C4-2B (cell line): ENCODE measurements around the gene NEDD4L.

Experiments used
- H3K27ac ChIP-seq: fragments of 450-650 bp; 2 replicates; pipeline ENCODE4 v1.5.1; 2017
- ZFX ChIP-seq: fragments of 450-650 bp; IDR thresholded peaks from 2 replicates; pipeline ENCODE4 v1.6.1; 2017
- TF ChIP-seq, protein P1 (sequence below): fragments of 450-650 bp; conservative IDR thresholded peaks from 2 replicates; pipeline ENCODE4 v1.5.1; 2017; ENCODE audit warnings: mild to moderate bottlenecking

NEDD4L gene

DNA sequence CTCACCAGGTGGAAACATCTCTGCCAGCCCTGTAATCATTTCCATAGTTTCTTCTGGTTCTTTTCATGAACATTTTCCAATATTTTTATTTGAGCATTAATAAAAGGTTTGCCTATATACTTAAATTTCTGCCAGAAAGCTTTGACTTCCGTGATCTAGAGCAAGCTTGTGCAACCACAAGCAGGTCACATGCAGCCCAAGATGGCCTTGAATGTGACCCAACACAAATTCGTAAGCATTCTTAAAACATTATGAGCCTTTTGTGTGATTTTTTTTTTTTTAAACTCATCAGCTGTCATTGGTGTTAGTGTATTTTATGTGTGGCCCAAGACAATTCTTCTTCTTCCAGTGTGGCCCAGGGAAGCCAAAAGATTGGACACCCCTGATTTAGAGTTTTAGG, 51.6 kb downstream of the NEDD4L start:
- TF ChIP-seq ZFX: no peak
- TF ChIP-seq, protein P1, sequence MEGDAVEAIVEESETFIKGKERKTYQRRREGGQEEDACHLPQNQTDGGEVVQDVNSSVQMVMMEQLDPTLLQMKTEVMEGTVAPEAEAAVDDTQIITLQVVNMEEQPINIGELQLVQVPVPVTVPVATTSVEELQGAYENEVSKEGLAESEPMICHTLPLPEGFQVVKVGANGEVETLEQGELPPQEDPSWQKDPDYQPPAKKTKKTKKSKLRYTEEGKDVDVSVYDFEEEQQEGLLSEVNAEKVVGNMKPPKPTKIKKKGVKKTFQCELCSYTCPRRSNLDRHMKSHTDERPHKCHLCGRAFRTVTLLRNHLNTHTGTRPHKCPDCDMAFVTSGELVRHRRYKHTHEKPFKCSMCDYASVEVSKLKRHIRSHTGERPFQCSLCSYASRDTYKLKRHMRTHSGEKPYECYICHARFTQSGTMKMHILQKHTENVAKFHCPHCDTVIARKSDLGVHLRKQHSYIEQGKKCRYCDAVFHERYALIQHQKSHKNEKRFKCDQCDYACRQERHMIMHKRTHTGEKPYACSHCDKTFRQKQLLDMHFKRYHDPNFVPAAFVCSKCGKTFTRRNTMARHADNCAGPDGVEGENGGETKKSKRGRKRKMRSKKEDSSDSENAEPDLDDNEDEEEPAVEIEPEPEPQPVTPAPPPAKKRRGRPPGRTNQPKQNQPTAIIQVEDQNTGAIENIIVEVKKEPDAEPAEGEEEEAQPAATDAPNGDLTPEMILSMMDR: no peak
- H3K27ac ChIP-seq: no peak overlapping the region

DNA sequence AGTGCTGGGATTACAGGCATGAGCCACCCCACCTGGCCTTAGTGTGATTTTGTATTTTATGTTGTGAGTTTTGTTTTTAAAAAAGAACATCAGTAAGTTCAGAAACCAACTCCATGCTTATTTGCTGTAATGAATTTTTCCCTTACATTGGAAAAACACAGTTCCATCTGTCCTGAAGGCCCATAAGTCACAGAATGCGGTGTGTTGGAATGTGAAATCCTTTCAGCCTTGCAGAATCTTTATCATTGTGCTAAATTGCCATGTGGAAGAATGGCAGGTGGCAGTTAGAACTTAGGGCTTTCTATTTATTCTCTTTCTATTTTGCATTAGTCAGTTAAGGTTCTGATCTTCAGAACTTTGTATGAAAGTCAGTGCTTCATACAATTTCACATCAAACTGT, 52.6 kb downstream of the NEDD4L start:
- no peak for TF ChIP-seq ZFX
- TF ChIP-seq, protein P1: no peak
- H3K27ac ChIP-seq: no peak overlapping the region

DNA sequence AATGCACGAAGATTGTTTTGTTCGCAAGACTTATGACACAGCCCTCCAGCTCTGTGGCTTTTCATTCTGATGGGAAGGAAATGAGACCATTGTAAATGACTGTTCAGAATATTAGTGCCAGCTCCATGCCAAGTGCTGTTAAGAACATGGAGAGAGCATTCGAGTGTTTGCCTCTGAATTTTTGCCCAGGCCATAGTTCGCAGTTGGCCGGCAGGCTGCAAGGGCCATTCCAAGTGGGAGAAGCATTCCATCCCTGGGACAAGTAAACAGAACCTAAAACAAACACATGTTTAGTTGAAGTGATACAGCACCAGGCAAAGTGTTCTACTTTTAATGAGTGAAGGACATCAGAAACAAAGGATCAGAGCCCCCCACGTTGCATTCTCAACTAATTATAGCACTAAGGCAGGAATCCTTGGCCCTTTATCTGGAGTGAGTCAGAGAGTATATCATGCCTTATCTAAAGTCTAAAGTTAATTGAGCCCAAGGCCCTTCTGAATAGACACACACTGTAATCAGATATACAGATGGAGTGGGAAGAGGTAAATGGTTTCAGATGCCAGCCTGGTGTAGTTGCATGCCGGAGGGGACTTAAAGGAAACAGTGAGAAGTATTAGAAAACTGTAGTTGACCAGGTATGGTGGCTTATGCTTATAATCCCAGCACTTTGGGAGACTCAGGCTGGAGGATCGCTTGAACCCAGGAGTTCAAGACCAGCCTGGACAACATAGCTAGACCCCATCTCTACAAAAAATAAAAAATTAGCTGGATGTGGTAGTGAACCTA, 53.3 kb downstream of the NEDD4L start:
- TF ChIP-seq, protein P1: no peak
- TF ChIP-seq ZFX: no peak
- peak overlapping the region; percentile 30 for H3K27ac ChIP-seq

DNA sequence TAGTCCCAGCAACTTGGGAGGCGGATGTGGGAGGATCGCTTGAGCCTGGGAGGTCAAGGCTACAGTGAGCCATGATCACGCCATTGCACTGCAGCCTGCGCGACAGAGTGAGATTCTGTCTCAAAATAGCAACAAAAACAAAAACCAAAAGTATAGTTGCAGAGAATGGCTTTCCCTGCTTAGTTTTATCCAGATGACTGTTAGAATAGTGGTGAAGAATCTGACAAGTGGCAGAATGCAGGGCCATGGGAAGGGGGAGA, 53.8 kb downstream of the NEDD4L start:
- TF ChIP-seq, protein P1: no peak
- TF ChIP-seq ZFX: no peak
- peak overlapping the region; percentile 30 for H3K27ac ChIP-seq

DNA sequence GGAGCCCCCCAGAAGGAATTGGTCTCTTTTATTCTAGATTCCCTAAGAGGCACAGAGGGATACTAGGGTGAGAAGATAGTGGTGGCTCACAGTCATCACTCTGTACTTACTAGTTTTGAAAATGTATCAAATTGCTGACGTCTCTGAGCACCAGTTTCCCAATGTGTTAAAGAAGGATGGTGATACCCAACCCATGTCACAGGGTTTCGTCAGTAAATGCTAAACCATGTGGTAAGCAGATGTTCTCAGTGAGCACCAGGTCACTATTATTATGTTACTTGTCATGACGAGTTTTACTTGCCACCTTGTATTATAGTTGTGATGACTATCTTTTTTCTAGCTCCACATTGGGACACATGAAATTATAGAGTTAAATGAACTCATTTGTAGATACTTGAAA, 54.7 kb downstream of the NEDD4L start:
- no peak overlapping the region for H3K27ac ChIP-seq
- no peak for TF ChIP-seq ZFX
- TF ChIP-seq, protein P1: no peak

DNA sequence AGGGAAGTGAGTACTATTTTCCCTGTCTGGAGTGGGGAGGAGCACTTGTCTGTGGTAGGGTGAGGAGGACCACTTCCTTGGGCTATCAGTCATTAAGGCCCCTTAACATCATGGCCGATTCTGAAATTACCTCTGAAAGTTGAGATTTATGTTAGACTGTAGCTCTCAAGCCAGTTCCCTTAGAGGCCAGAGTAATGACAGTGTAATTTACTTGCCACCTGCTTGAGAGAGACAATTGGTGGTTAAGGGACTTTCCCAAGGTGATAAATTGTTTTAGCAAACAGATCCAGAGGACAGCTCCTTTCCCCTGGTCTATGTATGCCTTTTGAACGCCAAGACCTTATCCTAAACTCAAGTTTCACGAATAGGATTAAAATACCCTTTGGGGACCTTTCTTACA, 56.1 kb downstream of the NEDD4L start:
- TF ChIP-seq, protein P1: no peak
- no peak for TF ChIP-seq ZFX
- no peak overlapping the region for H3K27ac ChIP-seq

DNA sequence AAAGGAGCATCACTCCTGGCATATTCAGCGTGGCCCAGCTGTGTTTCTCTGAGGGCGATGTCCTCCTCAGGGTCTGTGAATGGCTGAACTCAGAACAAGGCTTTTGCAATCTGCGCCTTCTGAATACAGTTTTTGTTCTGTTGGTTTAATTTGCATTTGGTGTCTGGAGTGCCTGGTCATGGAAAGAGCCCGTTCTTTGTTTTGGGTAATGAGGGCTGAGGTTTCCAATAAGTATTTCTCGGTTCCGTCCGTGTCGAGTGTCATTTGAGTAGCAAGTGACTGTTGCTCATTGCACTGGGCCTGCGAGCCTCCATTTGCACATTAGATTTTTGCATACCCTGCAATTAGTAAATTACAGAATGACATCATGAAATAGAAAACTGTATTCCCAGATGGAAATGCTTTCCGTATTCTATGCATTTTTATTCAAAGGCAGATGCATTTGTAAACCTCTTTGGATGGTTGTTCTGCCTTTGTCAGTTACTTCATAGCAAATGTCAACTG, 57.3 kb downstream of the NEDD4L start:
- H3K27ac ChIP-seq: no peak overlapping the region
- TF ChIP-seq ZFX: no peak
- TF ChIP-seq, protein P1: no peak
